ENCODE data around the gene BST1. TPM values are rescaled to one million over a fixed set of nuclear protein-coding genes. Genes with fewer than 3 reads are reported as not detected.
A peak's percentile ranks its signal among the peaks of the same experiment; 100 is the strongest.

The BST1 gene
- total and polyA plus RNA-seq, 12 donors, result 1.3 to 5.7 (median 3.0) TPM

- ATAC-seq (no peak), DNase-seq (no peak)
- Histone ChIP-seq H3K4me3 (no peak overlapping the region), H3K36me3 (peaks cover 0 to 27% (median 0%) of the 10 kb centered on the region in 9 donors), H3K9me3 (no peaks in the 10 kb centered on the region), H3K4me1 (peaks cover 0 to 7% (median 0%) of the 10 kb centered on the region in 9 donors), H3K27ac (no peak overlapping the region), H3K27me3 (no peaks in the 10 kb centered on the region)
- intact Hi-C loops (cut with DNase I), result no loop called here
- TF ChIP-seq CTCF (IDR thresholded peaks at IDR 0.05), result no peak
- WGBS, 2 donors, result 94 to 96% methylated on average over 1 of the region's 1 CpG
Observed at GRCh38 chr4:15714141-15714540, 11.3 kb downstream of the BST1 start.

- intact Hi-C loops (cut with DNase I), result no loop called here
- H3K9me3 ChIP-seq, result no peaks in the 10 kb centered on the region
Observed at GRCh38 chr4:15714646-15715435, 12.0 kb downstream of the BST1 start.

GRCh38 chr4:15716115-15716514, 13.2 kb downstream of the BST1 start:
- Histone ChIP-seq H3K4me3 (no peak overlapping the region), H3K27ac (no peak overlapping the region), H3K4me1 (peaks cover 0 to 21% (median 0%) of the 10 kb centered on the region in 9 donors), H3K36me3 (peaks cover 0 to 27% (median 0%) of the 10 kb centered on the region in 9 donors), H3K9me3 (no peaks in the 10 kb centered on the region), H3K27me3 (no peaks in the 10 kb centered on the region)
- no peak for TF ChIP-seq CTCF (IDR thresholded peaks at IDR 0.05)
- no peak for ATAC-seq
- intact Hi-C loops (cut with DNase I), result no loop called here
- DNase-seq, result no peak
- 92 to 97% methylated on average over 3 of the region's 3 CpGs for WGBS, 2 donors

More at GRCh38 chr4:15714646-15715435, 12.0 kb downstream of the BST1 start:
- H3K27ac ChIP-seq, result no peak overlapping the region
- peaks cover 0 to 14% (median 0%) of the 10 kb centered on the region in 9 donors for H3K4me1 ChIP-seq
- no peak for TF ChIP-seq CTCF (IDR thresholded peaks at IDR 0.05)
- H3K27me3 ChIP-seq, result no peaks in the 10 kb centered on the region
- peaks cover 0 to 27% (median 0%) of the 10 kb centered on the region in 9 donors for H3K36me3 ChIP-seq
- no peak overlapping the region for H3K4me3 ChIP-seq
- DNase-seq (peak in 1 of 2 donors; percentile 42), ATAC-seq (peak in 7 of 8 donors; percentile 23 to 81 (median 63))
- WGBS, 2 donors, result 56 to 63% methylated on average over 8 of the region's 8 CpGs

- WGBS, 2 donors, result 77 to 86% methylated on average over 6 of the region's 6 CpGs
- no peak for ATAC-seq
- H3K27me3 ChIP-seq, result no peaks in the 10 kb centered on the region
- no peak overlapping the region for H3K27ac ChIP-seq
- no peak overlapping the region for H3K4me3 ChIP-seq
- intact Hi-C loops (cut with DNase I), result no loop called here
- peaks cover 0 to 21% (median 0%) of the 10 kb centered on the region in 9 donors for H3K4me1 ChIP-seq
- TF ChIP-seq CTCF (IDR thresholded peaks at IDR 0.05), result no peak
- no peaks in the 10 kb centered on the region for H3K9me3 ChIP-seq
- peaks cover 0 to 20% (median 0%) of the 10 kb centered on the region in 9 donors for H3K36me3 ChIP-seq
- DNase-seq, result no peak
Observed at GRCh38 chr4:15717086-15717485, 14.2 kb downstream of the BST1 start.
